GM21619 (cell line): Measurements from ENCODE around the gene RGS12.

Experiments
- ATAC-seq: cut with Tn5 transposase; IDR thresholded peaks from one replicate; pipeline ENCODE4 v1.9.1; 2021; ENCODE audit not compliant: unreplicated experiment

The RGS12 gene

GRCh38 chr4:3308691-3309090 lies 15.9 kb downstream of the RGS12 start:
- no peak for ATAC-seq

- no peak for ATAC-seq
These were observed 17.7 kb downstream of the RGS12 start for GRCh38 chr4:3310301-3311094.

GRCh38 chr4:3311095-3311372 lies 18.2 kb downstream of the RGS12 start:
- ATAC-seq, result no peak

- ATAC-seq, result no peak
These were observed 18.8 kb downstream of the RGS12 start for GRCh38 chr4:3311489-3312171.

- ATAC-seq, result no peak
These were observed 19.5 kb downstream of the RGS12 start for GRCh38 chr4:3312362-3312761.

- ATAC-seq, result no peak
These were observed 20.3 kb downstream of the RGS12 start for GRCh38 chr4:3313139-3313538.

GRCh38 chr4:3313556-3314228 lies 20.9 kb downstream of the RGS12 start:
- ATAC-seq, result no peak

- no peak for ATAC-seq
These were observed 22.0 kb downstream of the RGS12 start for GRCh38 chr4:3314706-3315260.

GRCh38 chr4:3315566-3315965 lies 22.7 kb downstream of the RGS12 start:
- no peak for ATAC-seq

GRCh38 chr4:3316146-3316545 lies 23.3 kb downstream of the RGS12 start:
- no peak for ATAC-seq

GRCh38 chr4:3317011-3317655 lies 24.3 kb downstream of the RGS12 start:
- ATAC-seq, result no peak

GRCh38 chr4:3317656-3318211 lies 24.9 kb downstream of the RGS12 start:
- ATAC-seq, result no peak

GRCh38 chr4:3318561-3319021 lies 25.8 kb downstream of the RGS12 start:
- no peak for ATAC-seq

GRCh38 chr4:3320361-3321023 lies 27.7 kb downstream of the RGS12 start:
- no peak for ATAC-seq

GRCh38 chr4:3321295-3321889 lies 28.6 kb downstream of the RGS12 start:
- no peak for ATAC-seq

- no peak for ATAC-seq
These were observed 29.3 kb downstream of the RGS12 start for GRCh38 chr4:3322059-3322550.

GRCh38 chr4:3323071-3323481 lies 30.3 kb downstream of the RGS12 start:
- ATAC-seq, result no peak

GRCh38 chr4:3324093-3324815 lies 31.4 kb downstream of the RGS12 start:
- ATAC-seq, result no peak
